ENCODE results near the gene TSPAN11. TPM values are rescaled to one million over a fixed set of nuclear protein-coding genes. Genes with fewer than 3 reads are reported as not detected.

TSPAN11 gene
- total and polyA plus RNA-seq, 2 of the 8 experiments (the other 6 are each of a cell fraction or from before 2014, with no cell fraction given), result 3.9 to 8.2 TPM

DNA sequence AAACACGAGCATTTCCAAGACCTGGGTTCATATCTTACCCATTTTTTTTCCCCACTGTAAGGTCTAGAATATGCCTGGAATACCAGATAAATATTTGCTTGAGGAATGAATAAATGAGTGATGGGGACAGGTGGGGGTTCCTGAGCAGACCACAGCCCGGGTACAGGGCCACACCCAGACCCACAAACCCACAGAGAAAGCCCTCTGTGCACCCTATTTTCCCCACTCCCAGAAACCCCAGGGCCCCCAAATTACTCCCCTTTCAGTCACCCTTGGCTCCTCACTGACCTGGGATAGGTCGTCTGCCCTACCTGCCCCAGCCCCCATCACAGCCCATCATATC lies 80.6 kb downstream of the TSPAN11 start:
- no peak overlapping the region for H3K4ac ChIP-seq (replicated peaks; ENCODE audit: insufficient read length, low read depth, low read length)
- no peaks in the 10 kb centered on the region for H3K36me3 ChIP-seq (ENCODE audit: control insufficient read depth in 2 of 4, insufficient read depth in 4 of 4, low read length in 3 of 4)
- no peaks in the 10 kb centered on the region for H3K79me1 ChIP-seq (ENCODE audit: low read depth, low read length)
- CTCF ChIA-PET (ENCODE audit: partially characterized antibody), result interaction anchor here (1.5 to 1.7 kb wide), 4 partner anchors 11 to 159 kb away, joined by 3 to 5 read pairs (median 4); no protein-coding TSS in a partner anchor
- no peak overlapping the region for H3K14ac ChIP-seq (ENCODE audit: insufficient read length)
- no peak overlapping the region for H4K5ac ChIP-seq (ENCODE audit: insufficient read length, low read depth, low read length)
- H3K9ac ChIP-seq (replicated peaks in 1 of 4; ENCODE audit: extremely low read depth in 1 of 4, low read depth in 3 of 4, low read length in 3 of 4), result no peak overlapping the region
- no peak overlapping the region for H2BK120ac ChIP-seq (replicated peaks; ENCODE audit: low read depth, low read length)
- DNase-seq (ENCODE audit: low read depth in 1 of 2, low spot score in 2 of 2) (no peak), FAIRE-seq (no peak)
- no peak overlapping the region for H2AFZ ChIP-seq (ENCODE audit: low read length)
- H4K8ac ChIP-seq (ENCODE audit: extremely low read depth, insufficient read depth, low read length), result no peak overlapping the region
- H3K56ac ChIP-seq (replicated peaks; ENCODE audit: insufficient read length, low read depth, low read length), result no peak overlapping the region
- peaks cover 0 to 3% (median 0%) of the 10 kb centered on the region in 4 experiments; a peak in 2 of 7 replicates for H3K4me1 ChIP-seq (replicated peaks in 1 of 4; ENCODE audit: control insufficient read depth in 3 of 4, insufficient read depth in 4 of 4, low read length in 3 of 4)
- no peak overlapping the region for H3K27ac ChIP-seq (ENCODE audit: low read depth, low read length)
- no peak overlapping the region for H2BK5ac ChIP-seq (ENCODE audit: low read depth, low read length)
- H3K4me2 ChIP-seq (ENCODE audit: insufficient read depth in 1 of 2, low read depth in 2 of 2, low read length in 2 of 2), result no peak overlapping the region
- no peak overlapping the region for H2AK5ac ChIP-seq (ENCODE audit: low read depth, low read length)
- no peaks in the 10 kb centered on the region for H3K9me3 ChIP-seq (ENCODE audit: insufficient read depth in 2 of 2, low read depth in 1 of 2, low read length in 1 of 2)
- H3K23me2 ChIP-seq (ENCODE audit: low read depth, low read length), result no peaks in the 10 kb centered on the region
- H2BK15ac ChIP-seq (ENCODE audit: low read length), result no peak overlapping the region
- H3K4me3 ChIP-seq (ENCODE audit: extremely low read depth in 1 of 4, insufficient read depth in 2 of 4, low read depth in 3 of 4, low read length in 4 of 4), result no peak overlapping the region
- POLR2A ChIA-PET (ENCODE audit: partially characterized antibody), result no interaction called here
- no peak overlapping the region for H3K18ac ChIP-seq (ENCODE audit: extremely low read depth, low read length)
- H3K23ac ChIP-seq (ENCODE audit: insufficient read length), result no peak overlapping the region
- no peak overlapping the region for H2BK12ac ChIP-seq (ENCODE audit: low read depth, low read length)
- no peak overlapping the region for H2BK20ac ChIP-seq (ENCODE audit: low read length)
- no peaks in the 10 kb centered on the region for H3K79me2 ChIP-seq (ENCODE audit: control insufficient read depth in 1 of 2, insufficient read depth in 2 of 2, low read length in 2 of 2)
- TF ChIP-seq JUND (IDR thresholded peaks at IDR 0.05; ENCODE audit: low read length), result no peak
- no peak for TF ChIP-seq SIX5 (IDR thresholded peaks at IDR 0.05; ENCODE audit: low read depth, low read length)
- no peak for TF ChIP-seq YY1 (IDR thresholded peaks at IDR 0.05; ENCODE audit: low read depth, low read length)
- TF ChIP-seq, protein P1, sequence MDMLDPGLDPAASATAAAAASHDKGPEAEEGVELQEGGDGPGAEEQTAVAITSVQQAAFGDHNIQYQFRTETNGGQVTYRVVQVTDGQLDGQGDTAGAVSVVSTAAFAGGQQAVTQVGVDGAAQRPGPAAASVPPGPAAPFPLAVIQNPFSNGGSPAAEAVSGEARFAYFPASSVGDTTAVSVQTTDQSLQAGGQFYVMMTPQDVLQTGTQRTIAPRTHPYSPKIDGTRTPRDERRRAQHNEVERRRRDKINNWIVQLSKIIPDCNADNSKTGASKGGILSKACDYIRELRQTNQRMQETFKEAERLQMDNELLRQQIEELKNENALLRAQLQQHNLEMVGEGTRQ (IDR thresholded peaks at IDR 0.05; ENCODE audit: low read length), result no peak
- no peak for TF ChIP-seq SAP30 (IDR thresholded peaks at IDR 0.05; ENCODE audit: insufficient read depth, insufficient replicate concordance, low read length)
- H3K27me3 ChIP-seq (replicated peaks in 1 of 4; ENCODE audit: control insufficient read depth in 3 of 4, extremely low read depth in 1 of 4, insufficient read depth in 3 of 4, low read length in 3 of 4), result no peaks in the 10 kb centered on the region; a peak in 1 of 7 replicates
- no peaks in the 10 kb centered on the region for H4K20me1 ChIP-seq (replicated peaks in 1 of 2; ENCODE audit: control insufficient read depth in 1 of 2, insufficient read depth in 2 of 2, low read length in 2 of 2)
- no peak overlapping the region for H4K91ac ChIP-seq (replicated peaks; ENCODE audit: insufficient read length, low read length)
- 87% methylated on average over 2 of the region's 3 CpGs; no CpG with 5 or more reads in 1 of the 2 experiments for WGBS, 2 experiments (ENCODE audit: extremely low coverage in 1 of 2, insufficient coverage in 1 of 2, insufficient read length in 1 of 2, insufficient replicate concordance in 2 of 2, low coverage in 1 of 2, low lambda C conversion rate in 2 of 2, missing lambda C conversion rate in 1 of 2)

All from H1 (cell line).